ENCODE measurements around the gene B4GALT5. TPM values are rescaled to one million over a fixed set of nuclear protein-coding genes. Genes with fewer than 3 reads are reported as not detected.
"Not testable (repeated sequence)": the region's sequence is repeated elsewhere in the genome, so short reads cannot be mapped to it uniquely, and the experiment has no call there.

Gene B4GALT5
- total RNA-seq, 1 donor from 2014 or later = 39.6 TPM

GRCh38 chr20:49668878-49669195 is 44.8 kb downstream of the B4GALT5 start:
- DNase-seq; intact Hi-C loops (cut with DNase I); ATAC-seq (ENCODE audit: poor library complexity): not testable (repeated sequence)

DNA sequence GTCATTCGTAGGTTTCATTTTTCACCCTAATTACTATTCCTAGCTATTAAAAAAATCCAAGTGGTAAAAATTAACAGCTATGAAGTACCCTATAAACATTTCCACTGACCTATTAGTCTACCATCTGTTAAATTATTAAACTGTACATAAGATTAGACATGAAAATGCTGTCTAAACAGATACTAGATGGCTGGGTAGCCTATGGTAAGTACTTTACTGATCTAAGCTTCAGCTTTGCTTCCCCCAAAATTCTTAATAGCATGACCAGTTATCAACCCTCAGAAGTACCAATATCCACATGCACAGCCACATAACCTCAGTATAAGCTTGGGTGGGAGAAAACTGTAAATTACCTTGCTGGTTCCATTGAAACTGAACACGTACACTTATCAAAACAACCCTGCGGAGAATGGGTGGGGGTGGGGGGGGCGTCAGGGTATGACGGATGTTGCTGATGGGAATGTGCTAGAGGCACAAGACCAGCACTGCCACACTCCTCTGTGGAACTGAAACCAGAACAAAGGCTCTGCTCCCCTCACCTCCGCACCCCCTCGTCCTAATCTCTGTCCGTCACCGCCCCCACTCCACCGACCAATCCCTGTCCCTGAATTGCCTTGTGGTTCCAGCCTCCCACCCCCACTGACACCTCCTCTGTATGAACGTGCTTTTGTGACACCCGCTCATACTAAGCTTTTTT is 45.3 kb downstream of the B4GALT5 start:
- DNase-seq = no peak
- ATAC-seq (ENCODE audit: poor library complexity) = peak; percentile 42
- intact Hi-C loops (cut with DNase I) = no loop called here

DNA sequence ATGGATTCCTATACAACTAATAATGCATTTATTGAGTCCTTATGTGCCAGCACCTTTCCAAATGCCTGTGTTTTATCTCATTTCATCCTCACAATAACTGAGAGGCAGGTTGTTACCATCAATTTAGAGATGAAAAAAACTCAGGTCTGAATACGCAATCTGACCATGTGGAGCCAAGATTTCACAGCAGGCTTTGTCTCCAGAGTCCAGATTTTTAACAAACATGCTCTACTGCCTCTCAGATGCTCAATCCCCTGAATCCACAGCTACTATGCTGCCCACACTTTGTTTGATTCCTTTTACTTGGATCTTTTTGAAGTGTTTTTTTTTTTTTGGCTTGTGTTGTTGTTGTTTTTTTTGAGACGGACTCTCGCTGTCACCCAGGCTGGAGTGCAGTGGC is 46.8 kb downstream of the B4GALT5 start:
- intact Hi-C loops (cut with DNase I) = no loop called here
- ATAC-seq (ENCODE audit: poor library complexity) = peak; percentile 21
- no peak for DNase-seq

DNA sequence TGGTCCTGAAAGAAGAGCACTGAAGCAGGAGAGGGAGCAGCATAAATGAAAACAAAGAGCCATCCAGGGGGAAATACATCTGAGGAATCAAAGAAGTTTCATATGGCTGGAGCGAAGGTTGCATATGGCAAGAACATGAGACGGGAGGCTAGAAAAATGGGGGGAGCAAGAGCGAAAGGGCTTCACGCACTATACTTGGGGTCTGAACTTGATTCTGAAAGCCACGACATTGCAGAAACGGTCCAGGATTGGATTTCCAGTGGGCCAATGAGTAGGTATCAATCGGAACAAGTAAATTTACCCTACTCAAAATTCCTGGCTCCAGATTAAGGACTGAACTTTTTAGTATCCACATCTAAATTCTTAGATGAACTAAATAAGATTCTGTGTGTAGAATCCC is 47.9 kb downstream of the B4GALT5 start:
- intact Hi-C loops (cut with DNase I) = no loop called here
- ATAC-seq (ENCODE audit: poor library complexity) = no peak
- no peak for DNase-seq

DNA sequence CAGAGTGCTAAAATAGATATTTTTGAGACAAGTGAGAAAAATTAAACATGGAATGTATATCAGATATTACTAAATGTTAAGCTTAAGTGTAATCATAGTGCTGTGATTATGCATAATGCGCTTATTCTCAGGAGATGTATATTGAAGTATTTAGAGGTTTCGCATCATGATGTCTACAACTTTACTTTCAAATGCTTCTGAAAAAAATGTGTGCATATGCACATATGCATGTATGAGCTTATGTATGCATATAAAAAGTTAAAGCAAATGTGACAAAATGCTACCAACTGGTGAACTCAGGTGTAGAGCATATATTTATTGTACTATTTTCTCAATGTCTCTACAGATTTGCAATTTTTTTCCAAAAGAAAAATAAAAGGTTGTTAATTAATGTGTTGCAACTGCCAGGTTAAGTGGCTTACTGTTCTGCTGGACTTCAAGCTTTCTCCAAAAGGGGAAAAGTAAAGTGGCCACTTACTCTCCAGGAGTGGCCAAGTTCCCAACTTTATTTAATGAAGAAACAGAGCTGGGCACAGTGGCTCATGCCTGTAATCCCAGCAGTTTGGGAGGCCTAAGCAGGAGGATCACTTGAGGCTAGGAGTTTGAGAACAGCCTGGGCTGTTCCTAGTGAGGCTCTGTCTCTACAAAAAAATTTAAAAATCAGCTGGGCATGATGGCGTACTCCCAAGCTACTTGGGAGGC is 48.9 kb downstream of the B4GALT5 start:
- ATAC-seq (ENCODE audit: poor library complexity) = no peak
- intact Hi-C loops (cut with DNase I) = no loop called here
- DNase-seq = no peak

DNA sequence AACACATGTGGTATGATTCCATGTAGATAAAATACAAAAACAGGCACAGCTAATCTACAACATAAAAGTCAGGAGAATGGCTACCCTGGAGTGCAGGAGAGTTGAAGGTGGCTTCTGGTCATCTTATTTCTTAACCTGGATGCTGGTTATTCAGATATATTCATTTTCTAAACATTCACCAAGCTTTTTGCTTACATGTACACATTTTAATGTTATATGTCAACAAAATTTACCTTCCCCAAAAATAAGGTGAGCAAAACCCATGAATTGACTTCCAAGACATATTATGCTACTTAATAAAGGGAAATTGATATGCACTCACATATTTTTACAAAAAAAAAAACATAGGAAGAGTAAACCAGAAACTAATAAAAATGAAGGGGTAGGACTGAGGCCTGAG is 50.6 kb downstream of the B4GALT5 start:
- DNase-seq = no peak
- intact Hi-C loops (cut with DNase I) = no loop called here
- ATAC-seq (ENCODE audit: poor library complexity) = no peak

DNA sequence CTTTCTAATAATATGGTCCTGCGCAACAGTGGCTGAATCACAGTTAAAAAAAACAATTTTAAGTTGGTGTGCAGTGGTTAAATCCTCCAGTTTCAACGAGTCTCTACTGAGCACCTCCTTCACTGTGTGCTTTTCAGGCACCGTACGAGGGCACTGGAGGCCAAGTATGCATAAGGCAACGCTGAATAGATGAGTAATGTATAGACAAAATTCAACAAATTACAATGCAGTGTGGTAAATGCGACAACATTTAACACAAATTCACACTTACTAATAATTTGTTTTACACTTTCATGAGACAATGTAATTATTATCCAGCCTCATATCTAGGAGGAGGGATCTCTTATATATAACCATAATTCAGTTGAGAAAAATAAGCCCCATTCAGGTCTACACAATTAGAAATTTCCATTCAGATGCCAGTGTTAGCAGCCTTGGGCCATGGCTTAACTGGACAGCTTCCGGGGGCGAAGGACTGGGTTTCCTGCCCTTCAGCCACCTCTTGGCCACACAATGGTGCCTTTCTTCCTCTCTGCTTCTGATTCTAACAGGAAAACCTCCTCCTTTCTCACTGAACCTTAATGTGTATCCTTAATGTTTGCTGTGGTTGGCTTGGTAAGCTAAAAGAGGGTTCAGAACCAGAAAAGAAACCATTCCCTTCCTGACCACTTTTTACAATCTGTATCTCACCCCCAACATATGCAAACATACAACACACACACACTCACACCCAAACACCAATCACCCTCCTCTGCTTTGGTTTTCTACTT is 51.9 kb downstream of the B4GALT5 start:
- ATAC-seq (ENCODE audit: poor library complexity) (no peak), DNase-seq (no peak)
- intact Hi-C loops (cut with DNase I) = no loop called here

- intact Hi-C loops (cut with DNase I) = no loop called here
These were observed 52.8 kb downstream of the B4GALT5 start for GRCh38 chr20:49660912-49661311.

DNA sequence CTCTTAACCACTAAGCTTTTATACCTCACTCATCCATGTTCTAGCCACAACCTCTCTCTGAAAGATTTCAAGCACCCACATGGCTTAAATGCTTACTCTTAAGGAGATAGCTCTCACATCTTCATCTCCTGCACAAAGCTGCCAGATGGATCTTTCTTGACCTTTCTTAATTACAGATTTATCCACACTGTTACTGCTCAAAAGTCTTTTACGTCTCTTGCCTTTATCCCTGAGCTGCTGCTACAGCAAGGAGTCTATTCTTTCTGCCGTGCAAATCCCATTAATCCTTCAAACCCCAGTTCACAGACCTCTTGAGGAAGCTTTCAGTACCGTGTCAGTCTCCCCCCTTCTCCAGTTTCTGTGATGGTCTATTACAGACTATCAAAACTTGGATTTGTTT is 54.6 kb downstream of the B4GALT5 start:
- intact Hi-C loops (cut with DNase I) = no loop called here
- no peak for ATAC-seq (ENCODE audit: poor library complexity)
- no peak for DNase-seq

More at GRCh38 chr20:49660912-49661311, 52.8 kb downstream of the B4GALT5 start:
- ATAC-seq (ENCODE audit: poor library complexity) (no peak), DNase-seq (no peak)

GRCh38 chr20:49658508-49658907 is 55.2 kb downstream of the B4GALT5 start:
- intact Hi-C loops (cut with DNase I) = no loop called here
- DNase-seq (no peak), ATAC-seq (ENCODE audit: poor library complexity) (no peak)

DNA sequence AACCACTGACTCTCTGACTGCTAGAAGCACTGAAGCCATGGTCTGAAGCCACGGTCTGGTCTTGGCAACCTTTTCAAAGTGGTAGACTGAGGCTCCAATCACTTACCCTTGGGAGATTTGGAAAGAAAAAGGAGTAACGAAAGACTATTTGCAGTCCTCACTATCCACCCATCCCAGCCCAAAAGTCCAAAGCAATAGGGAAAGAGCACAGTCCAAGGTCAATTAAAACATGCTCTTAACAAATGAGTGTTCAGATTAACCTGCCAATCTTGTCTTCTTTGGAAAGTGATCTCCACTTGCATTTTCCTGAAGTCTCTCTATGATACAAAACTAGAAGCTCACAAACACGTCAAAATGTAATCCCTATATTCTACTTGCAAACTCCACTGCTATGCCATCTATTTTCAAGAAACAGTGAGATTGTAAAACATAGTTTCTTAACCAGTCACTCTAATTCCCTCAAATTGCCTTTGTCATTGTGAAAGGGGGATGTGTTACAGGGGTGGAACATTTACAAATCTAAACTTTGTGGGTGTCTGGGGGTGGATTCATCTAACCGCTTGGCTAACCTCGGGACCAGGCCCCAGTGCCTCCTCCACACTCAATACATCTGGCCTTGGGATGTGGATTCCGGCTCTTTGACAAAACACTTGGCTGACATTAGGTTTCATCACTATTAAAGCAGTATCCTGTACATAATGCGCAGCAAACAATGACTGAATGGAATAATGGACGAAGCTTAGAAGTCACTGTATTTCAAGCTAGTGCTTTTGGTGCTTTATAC is 56.4 kb downstream of the B4GALT5 start:
- ATAC-seq (ENCODE audit: poor library complexity) (peak; percentile 41), DNase-seq (no peak)
- intact Hi-C loops (cut with DNase I) = no loop called here

- DNase-seq (no peak), ATAC-seq (ENCODE audit: poor library complexity) (no peak)
- intact Hi-C loops (cut with DNase I) = no loop called here
These were observed 57.4 kb downstream of the B4GALT5 start for GRCh38 chr20:49656304-49656703.

- DNase-seq (no peak), ATAC-seq (ENCODE audit: poor library complexity) (peak; percentile 56)
- intact Hi-C loops (cut with DNase I) = no loop called here
These were observed 59.7 kb downstream of the B4GALT5 start for GRCh38 chr20:49653925-49654434.

DNA sequence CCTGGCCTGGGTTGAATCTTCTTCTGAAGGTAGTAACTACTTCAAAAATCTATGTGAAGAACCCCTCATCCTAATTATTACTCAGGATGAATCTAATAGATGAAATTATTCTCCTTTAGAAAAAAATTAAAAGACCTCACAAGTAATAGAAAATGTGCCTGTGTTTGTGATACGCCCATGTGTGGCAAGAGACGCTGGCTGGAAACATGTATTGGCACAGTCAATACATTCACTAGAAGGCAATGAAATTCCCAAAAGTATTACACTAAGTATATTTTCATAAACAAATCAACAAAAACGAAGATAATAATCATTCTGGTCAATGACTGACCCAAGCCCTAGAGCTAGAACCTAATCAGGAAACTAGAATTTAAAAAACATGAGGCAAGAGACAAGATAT is 64.0 kb downstream of the B4GALT5 start:
- ATAC-seq (ENCODE audit: poor library complexity) (no peak), DNase-seq (no peak)
- intact Hi-C loops (cut with DNase I) = no loop called here

GRCh38 chr20:49647550-49647949 is 66.1 kb downstream of the B4GALT5 start:
- ATAC-seq (ENCODE audit: poor library complexity) = no peak
- intact Hi-C loops (cut with DNase I) = no loop called here

GRCh38 chr20:49646528-49646927 is 67.2 kb downstream of the B4GALT5 start:
- intact Hi-C loops (cut with DNase I) = no loop called here
- DNase-seq = no peak
- ATAC-seq (ENCODE audit: poor library complexity) = no peak

More at GRCh38 chr20:49647550-49647949, 66.1 kb downstream of the B4GALT5 start:
- DNase-seq = no peak

DNA sequence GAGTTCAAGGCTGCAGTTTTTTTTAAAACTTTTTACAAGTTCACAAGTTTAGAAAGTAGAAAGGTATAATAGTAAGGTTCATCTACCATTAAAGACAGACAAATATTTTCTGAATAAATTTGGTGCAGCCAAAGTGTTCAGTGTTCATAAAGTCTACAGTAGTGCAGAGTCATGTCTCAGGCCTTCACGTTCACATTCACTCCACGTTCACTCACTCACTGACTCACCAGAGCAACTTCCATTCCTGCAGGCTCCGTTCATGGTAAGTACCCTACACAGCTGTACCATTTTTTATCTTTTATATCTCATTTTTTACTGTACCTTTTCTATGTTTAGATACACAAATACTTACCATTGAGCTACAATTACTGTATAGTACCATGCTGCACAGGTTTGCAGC is 67.6 kb downstream of the B4GALT5 start:
- intact Hi-C loops (cut with DNase I) = no loop called here
- ATAC-seq (ENCODE audit: poor library complexity) = no peak
- no peak for DNase-seq

DNA sequence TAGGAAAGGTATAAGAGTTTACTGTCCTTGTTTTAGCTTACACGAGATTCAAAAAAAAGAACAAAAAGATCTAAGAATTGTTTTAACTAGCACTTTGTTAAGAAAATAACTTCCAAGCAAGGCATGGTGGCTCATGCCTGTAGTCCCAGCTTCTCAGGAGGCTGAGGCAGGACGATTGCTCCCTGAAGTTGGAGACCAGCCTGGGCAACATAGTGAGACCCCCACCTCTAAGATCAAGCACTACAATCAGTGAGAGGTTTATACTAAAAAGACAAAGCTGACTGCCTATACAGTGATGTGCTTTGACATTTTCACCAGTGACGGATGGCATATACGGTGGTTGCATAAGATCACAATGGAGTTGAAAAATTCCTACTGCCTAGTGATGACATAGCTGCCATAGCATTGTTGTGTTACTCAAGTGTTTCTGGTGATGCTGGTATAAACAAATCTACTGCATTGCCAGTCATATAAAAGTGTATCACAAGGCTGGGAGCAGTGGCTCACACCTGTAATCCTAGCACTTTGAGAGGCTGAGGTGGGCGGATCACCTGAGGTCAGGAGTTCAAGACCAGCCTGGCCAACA is 68.6 kb downstream of the B4GALT5 start:
- DNase-seq (no peak), ATAC-seq (ENCODE audit: poor library complexity) (no peak)
- intact Hi-C loops (cut with DNase I) = no loop called here

- intact Hi-C loops (cut with DNase I) = no loop called here
- no peak for ATAC-seq (ENCODE audit: poor library complexity)
- no peak for DNase-seq
These were observed 70.9 kb downstream of the B4GALT5 start for GRCh38 chr20:49642816-49643215.
